B cell (primary cell): Measurements from ENCODE around the gene PKDREJ. TPM values are rescaled to one million over a fixed set of nuclear protein-coding genes. Genes with fewer than 3 reads are reported as not detected.
A peak's percentile ranks its signal among the peaks of the same experiment; 100 is the strongest.

ENCODE experiments used
- ATAC-seq: fragments of 200-7000 bp; cut with Tn5 transposase; one replicate; pipeline ENCODE4 v1.10.0; 2021; ENCODE audit warnings: low read depth, mild to moderate bottlenecking, moderate number of reproducible peaks, moderate library complexity
- CTCF ChIA-PET: fragments of 350-600 bp; sonication (Branson Sonifier 250); formaldehyde crosslinking; loops from one replicate; lab custom pipeline; 2021; ENCODE audit warnings: antibody characterized with exemption, inconsistent platforms; lab: Charles Lee
- POLR2A ChIA-PET: fragments of 350-600 bp; sonication (Branson Sonifier 250); formaldehyde crosslinking; loops from one replicate; lab custom pipeline; 2021; ENCODE audit warnings: antibody characterized with exemption; lab: Charles Lee
- DNase-seq: peaks from one replicate; pipeline ENCODE4 v3.0.0; 2013
- H2AFZ ChIP-seq: 2 replicates; pipeline ENCODE4 v1.6.1; 2012; ENCODE audit warnings: mild to moderate bottlenecking, low read depth, low read length; ENCODE audit not compliant: insufficient read depth, poor library complexity, severe bottlenecking
- H3K27ac ChIP-seq, 2 donors: 1 replicate in 1 of 2; 2 replicates in 1 of 2; pipeline ENCODE4 v1.5.1; 2012 to 2013; ENCODE audit warnings: low read length in 2 of 2, mild to moderate bottlenecking in 2 of 2, moderate library complexity in 1 of 2
- H3K27me3 ChIP-seq, 4 experiments: fragments of 200-600 bp in 1 of 4; sonication (generic) in 1 of 4; replicated peaks in 1 of 4; 1 replicate in 2 of 4; 2 replicates in 2 of 4; pipeline versions ENCODE4 v1.6.1 to v1.7.0; 2013 to 2016; ENCODE audit warnings: low read length in 3 of 4, mild to moderate bottlenecking in 2 of 4, mixed read lengths in 1 of 4, moderate library complexity in 1 of 4; ENCODE audit not compliant: insufficient read depth in 4 of 4, control insufficient read depth in 3 of 4; ENCODE audit errors: control extremely low read depth in 1 of 4
- H3K36me3 ChIP-seq, 2 experiments: replicated peaks in 1 of 2; 1 replicate in 1 of 2; 2 replicates in 1 of 2; pipeline versions ENCODE4 v1.6.1 to v1.7.1; 2013; ENCODE audit warnings: low read length in 1 of 2; ENCODE audit not compliant: insufficient read depth in 2 of 2, control insufficient read depth in 1 of 2; ENCODE audit errors: control extremely low read depth in 1 of 2, extremely low read depth in 1 of 2
- H3K4me1 ChIP-seq, 2 donors: fragments of 200-600 bp in 1 of 2; sonication (generic) in 1 of 2; 1 replicate in 1 of 2; 2 replicates in 1 of 2; pipeline versions ENCODE4 v1.5.1 to v1.6.1; 2013 to 2017; ENCODE audit warnings: low read length in 2 of 2; ENCODE audit not compliant: control insufficient read depth in 2 of 2, insufficient read depth in 2 of 2
- H3K4me2 ChIP-seq: replicated peaks from 2 replicates; pipeline ENCODE3; 2012; ENCODE audit warnings: mild to moderate bottlenecking, low read depth, low read length; ENCODE audit not compliant: poor library complexity, severe bottlenecking
- H3K4me3 ChIP-seq, 5 experiments: fragments of 200-600 bp in 1 of 5; sonication (generic) in 1 of 5; 1 replicate in 3 of 5; 2 replicates in 2 of 5; pipeline versions ENCODE4 v1.5.1 to v1.7.0; 2011 to 2016; ENCODE audit warnings: low read length in 4 of 5, mild to moderate bottlenecking in 4 of 5, low read depth in 2 of 5, control low read depth in 1 of 5, moderate library complexity in 1 of 5; ENCODE audit not compliant: insufficient read depth in 1 of 5; ENCODE audit errors: control extremely low read depth in 1 of 5, extremely low read depth in 1 of 5
- H3K79me2 ChIP-seq: fragments of 200-600 bp; sonication (generic); one replicate; pipeline ENCODE4 v1.6.0; 2016; ENCODE audit warnings: low read length; ENCODE audit not compliant: control insufficient read depth, insufficient read depth
- H3K9ac ChIP-seq: fragments of 200-600 bp; sonication (generic); 2 replicates; pipeline ENCODE4 v1.6.1; 2017; ENCODE audit warnings: mild to moderate bottlenecking, low read length, moderate library complexity
- H3K9me3 ChIP-seq, 3 donors: one replicate each; pipeline versions ENCODE4 v1.6.1 to v1.7.1; 2013; ENCODE audit warnings: low read length in 2 of 3; ENCODE audit not compliant: control insufficient read depth in 2 of 3, insufficient read depth in 1 of 3; ENCODE audit errors: control extremely low read depth in 1 of 3
- H4K20me1 ChIP-seq: 2 replicates; pipeline ENCODE4 v1.6.0; 2012; ENCODE audit warnings: mild to moderate bottlenecking, low read length; ENCODE audit not compliant: insufficient read depth, control insufficient read depth, poor library complexity, severe bottlenecking
- H3K27ac Mint-ChIP-seq: one replicate; pipeline ENCODE4 v1.8.0; 2021; ENCODE audit warnings: mixed read lengths
- H3K27me3 Mint-ChIP-seq: one replicate; pipeline ENCODE4 v1.8.0; 2021; ENCODE audit warnings: mixed read lengths
- H3K4me1 Mint-ChIP-seq: one replicate; pipeline ENCODE4 v1.8.0; 2021; ENCODE audit warnings: mixed read lengths
- H3K4me3 Mint-ChIP-seq: one replicate; pipeline ENCODE4 v1.8.0; 2021; ENCODE audit warnings: mixed read lengths
- H3K9me3 Mint-ChIP-seq: one replicate; pipeline ENCODE4 v1.8.0; 2022; ENCODE audit warnings: mixed read lengths; ENCODE audit not compliant: insufficient read depth
- EZH2 ChIP-seq: IDR thresholded peaks from 2 replicates; pipeline ENCODE4 v1.6.1; 2012; ENCODE audit warnings: borderline replicate concordance, low read depth, mild to moderate bottlenecking, moderate library complexity, low read length; ENCODE audit not compliant: insufficient read depth, poor library complexity, severe bottlenecking
- WGBS: methylation state at CpG from one replicate; pipeline ENCODE4 v1.1.5; 2013; ENCODE audit warnings: missing lambda C conversion rate; ENCODE audit not compliant: insufficient coverage; 5-methylcytosine and 5-hydroxymethylcytosine counted together
- intact Hi-C: fragments of 100-400 bp; cut with micrococcal nuclease; formaldehyde crosslinking; loops from one replicate; pipeline ENCODE4 v1.10.0; 2022
- polyA plus RNA-seq: library from polyadenylated mRNA; depleted of rRNA; stranded (reverse); fragments of >200 nt; gene quantifications from 2 replicates; pipeline ENCODE4 v1.2.3, GENCODE V29; 2012
- total RNA-seq, 2 donors: library from RNA; stranded (reverse); fragments of 120-200 nt in 1 of 2; gene quantifications; 1 replicate in 1 of 2; 2 replicates in 1 of 2; pipeline versions ENCODE4 v1.2.3 to v1.2.4, GENCODE V29; 2013 to 2022
- TF ChIP-seq, protein P1 (sequence below): fragments of 200-600 bp; IDR thresholded peaks from one replicate; pipeline ENCODE4 v1.8.0; 2022; ENCODE audit warnings: antibody characterized with exemption, mild to moderate bottlenecking

Gene PKDREJ
- total and polyA plus RNA-seq, 2 donors (not counting 1 experiment from before 2014, with no cell fraction given): not detected

DNA sequence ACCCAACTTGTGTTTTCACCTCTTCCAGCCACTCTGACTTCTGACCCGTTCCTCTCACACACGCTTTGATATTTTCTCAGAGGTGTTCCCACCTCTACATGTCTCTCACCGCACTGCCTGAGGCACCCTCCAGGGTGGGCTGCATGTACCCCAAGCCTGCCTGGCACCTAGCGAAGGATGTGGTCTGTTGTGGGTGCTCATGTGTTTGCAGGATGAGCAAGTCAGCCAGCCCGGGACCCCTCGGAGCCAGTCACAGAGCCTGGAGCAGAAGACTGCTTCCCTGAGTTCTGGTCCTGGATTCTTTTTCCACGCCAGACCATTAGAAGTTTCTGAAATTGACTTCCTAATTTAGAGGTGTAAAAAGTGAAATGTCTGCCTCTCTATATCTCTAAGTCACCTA is 37.3 kb upstream of the PKDREJ start:
- DNase-seq (no peak), ATAC-seq (no peak)
- peaks cover 12 to 16% of the 10 kb centered on the region in 2 donors for H3K4me1 ChIP-seq
- H3K9me3 ChIP-seq: no peaks in the 10 kb centered on the region
- H3K27ac ChIP-seq: no peak overlapping the region
- H3K79me2 ChIP-seq: peaks cover 5% of the 10 kb centered on the region
- TF ChIP-seq, protein P1, sequence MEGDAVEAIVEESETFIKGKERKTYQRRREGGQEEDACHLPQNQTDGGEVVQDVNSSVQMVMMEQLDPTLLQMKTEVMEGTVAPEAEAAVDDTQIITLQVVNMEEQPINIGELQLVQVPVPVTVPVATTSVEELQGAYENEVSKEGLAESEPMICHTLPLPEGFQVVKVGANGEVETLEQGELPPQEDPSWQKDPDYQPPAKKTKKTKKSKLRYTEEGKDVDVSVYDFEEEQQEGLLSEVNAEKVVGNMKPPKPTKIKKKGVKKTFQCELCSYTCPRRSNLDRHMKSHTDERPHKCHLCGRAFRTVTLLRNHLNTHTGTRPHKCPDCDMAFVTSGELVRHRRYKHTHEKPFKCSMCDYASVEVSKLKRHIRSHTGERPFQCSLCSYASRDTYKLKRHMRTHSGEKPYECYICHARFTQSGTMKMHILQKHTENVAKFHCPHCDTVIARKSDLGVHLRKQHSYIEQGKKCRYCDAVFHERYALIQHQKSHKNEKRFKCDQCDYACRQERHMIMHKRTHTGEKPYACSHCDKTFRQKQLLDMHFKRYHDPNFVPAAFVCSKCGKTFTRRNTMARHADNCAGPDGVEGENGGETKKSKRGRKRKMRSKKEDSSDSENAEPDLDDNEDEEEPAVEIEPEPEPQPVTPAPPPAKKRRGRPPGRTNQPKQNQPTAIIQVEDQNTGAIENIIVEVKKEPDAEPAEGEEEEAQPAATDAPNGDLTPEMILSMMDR: no peak
- no peak for TF ChIP-seq EZH2
- H3K9ac ChIP-seq: no peak overlapping the region
- ChIA-PET POLR2A (no interaction called here), CTCF (interaction anchor here (1.2 to 1.9 kb wide), 2 partner anchors 15 to 178 kb away, joined by 3 to 7 read pairs; no protein-coding TSS in a partner anchor)
- peaks cover 20% of the 10 kb centered on the region for H3K4me1 Mint-ChIP-seq
- WGBS: 100% methylated on average over 3 of the region's 7 CpGs
- no peak overlapping the region for H3K4me3 Mint-ChIP-seq
- no peak overlapping the region for H2AFZ ChIP-seq
- H3K4me2 ChIP-seq: no peak overlapping the region
- peaks cover 0 to 5% (median 2%) of the 10 kb centered on the region in 4 experiments for H3K27me3 ChIP-seq
- intact Hi-C loops: no loop called here
- no peak overlapping the region for H3K4me3 ChIP-seq
- no peaks in the 10 kb centered on the region for H3K36me3 ChIP-seq
- no peaks in the 10 kb centered on the region for H4K20me1 ChIP-seq
- no peaks in the 10 kb centered on the region for H3K27me3 Mint-ChIP-seq
- no peak overlapping the region for H3K27ac Mint-ChIP-seq
- H3K9me3 Mint-ChIP-seq: no peaks in the 10 kb centered on the region

DNA sequence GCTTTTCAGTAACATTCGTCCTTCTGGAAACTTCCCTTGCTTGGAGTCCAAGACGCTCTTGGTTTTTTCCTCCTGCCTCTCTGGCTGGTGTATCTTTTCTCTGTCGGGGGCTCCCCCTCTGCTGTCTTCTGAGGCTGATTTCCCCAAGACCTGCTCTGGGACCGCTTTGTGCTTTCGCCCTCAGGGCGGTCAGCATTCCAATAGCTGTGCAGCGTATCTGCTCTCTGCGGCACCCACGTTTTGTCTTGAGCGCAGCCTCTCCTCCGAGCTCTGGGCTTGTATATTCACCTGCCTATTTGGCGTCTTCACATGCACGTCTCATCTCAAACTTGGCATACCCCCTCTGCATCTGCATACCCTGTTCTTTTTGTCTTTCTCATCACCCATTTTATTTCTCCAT is 36.0 kb upstream of the PKDREJ start:
- WGBS: 96% methylated on average over 13 of the region's 13 CpGs
- H3K4me3 ChIP-seq: no peak overlapping the region
- Mint-ChIP-seq H3K4me3 (peak overlapping the region; percentile 36), H3K4me1 (peaks cover 25% of the 10 kb centered on the region), H3K9me3 (no peaks in the 10 kb centered on the region), H3K27ac (no peak overlapping the region), H3K27me3 (no peaks in the 10 kb centered on the region)
- H2AFZ ChIP-seq: no peak overlapping the region
- H4K20me1 ChIP-seq: no peaks in the 10 kb centered on the region
- H3K4me2 ChIP-seq: no peak overlapping the region
- intact Hi-C loops: no loop called here
- POLR2A ChIA-PET: no interaction called here
- H3K9me3 ChIP-seq: no peaks in the 10 kb centered on the region
- H3K4me1 ChIP-seq: peaks cover 14 to 18% of the 10 kb centered on the region in 2 donors
- no peak for TF ChIP-seq EZH2
- TF ChIP-seq, protein P1: no peak
- peaks cover 5% of the 10 kb centered on the region for H3K79me2 ChIP-seq
- H3K27ac ChIP-seq: no peak overlapping the region
- peaks cover 0 to 5% (median 2%) of the 10 kb centered on the region in 4 experiments for H3K27me3 ChIP-seq
- ATAC-seq (no peak), DNase-seq (no peak)
- CTCF ChIA-PET: interaction anchor here (0.7 to 1.9 kb wide), 3 partner anchors 16 to 177 kb away, joined by 3 to 7 read pairs (median 3); no protein-coding TSS in a partner anchor
- no peaks in the 10 kb centered on the region for H3K36me3 ChIP-seq
- H3K9ac ChIP-seq: no peak overlapping the region
